Natural killer cell (primary cell): ENCODE measurements around the gene ECI2. TPM values are rescaled to one million over a fixed set of nuclear protein-coding genes. Genes with fewer than 3 reads are reported as not detected.
"Not testable (repeated sequence)": the region's sequence is repeated elsewhere in the genome, so short reads cannot be mapped to it uniquely, and the experiment has no call there.

Experiments used
- ATAC-seq, 3 donors: fragments of 150-1000 bp in 2 of 3; fragments of 200-7000 bp in 1 of 3; cut with Tn5 transposase; 1 replicate in 1 of 3; 2 replicates in 2 of 3; pipeline ENCODE4 v1.10.0; 2021; ENCODE audit warnings: mild to moderate bottlenecking in 2 of 3, moderate library complexity in 2 of 3
- DNase-seq, 2 donors: peaks; one replicate each; pipeline versions ENCODE4 v3.0.0 to v3.0.0-alpha.2; 2013 to 2021; ENCODE audit warnings: mixed read lengths in 1 of 2
- H3K27ac ChIP-seq: one replicate; pipeline ENCODE4 v1.5.1; 2013; ENCODE audit warnings: mild to moderate bottlenecking, low read length
- H3K27me3 ChIP-seq: one replicate; pipeline ENCODE4 v1.6.1; 2013; ENCODE audit warnings: low read length; ENCODE audit not compliant: control insufficient read depth, insufficient read depth
- H3K36me3 ChIP-seq: one replicate; pipeline ENCODE4 v1.6.1; 2013; ENCODE audit warnings: low read length; ENCODE audit not compliant: control insufficient read depth, insufficient read depth
- H3K4me1 ChIP-seq: one replicate; pipeline ENCODE4 v1.6.1; 2013; ENCODE audit warnings: low read length; ENCODE audit not compliant: control insufficient read depth, insufficient read depth
- H3K4me3 ChIP-seq: one replicate; pipeline ENCODE4 v1.5.1; 2013; ENCODE audit warnings: low read length
- H3K9me3 ChIP-seq: one replicate; pipeline ENCODE4 v1.6.1; 2013; ENCODE audit warnings: low read length; ENCODE audit not compliant: control insufficient read depth, insufficient read depth
- H3K27ac Mint-ChIP-seq, 2 donors: one replicate each; pipeline ENCODE4 v1.8.0; 2022; ENCODE audit warnings: mild to moderate bottlenecking in 2 of 2, mixed read lengths in 2 of 2, moderate library complexity in 1 of 2
- H3K27me3 Mint-ChIP-seq, 2 donors: one replicate each; pipeline ENCODE4 v1.8.0; 2022; ENCODE audit warnings: low read depth in 2 of 2, mixed read lengths in 2 of 2
- H3K36me3 Mint-ChIP-seq: one replicate; pipeline ENCODE4 v1.8.0; 2022; ENCODE audit warnings: mixed read lengths
- H3K4me1 Mint-ChIP-seq, 2 donors: one replicate each; pipeline ENCODE4 v1.8.0; 2022; ENCODE audit warnings: mixed read lengths in 2 of 2
- H3K4me3 Mint-ChIP-seq: one replicate; pipeline ENCODE4 v1.8.0; 2022; ENCODE audit warnings: mild to moderate bottlenecking, moderate library complexity, mixed read lengths
- H3K9me3 Mint-ChIP-seq, 2 donors: one replicate each; pipeline ENCODE4 v1.8.0; 2022; ENCODE audit warnings: mixed read lengths in 2 of 2
- CTCF ChIP-seq: fragments of 200-600 bp; IDR thresholded peaks from one replicate; pipeline ENCODE4 v1.8.0; 2022; ENCODE audit warnings: antibody characterized with exemption
- WGBS: methylation state at CpG from one replicate; pipeline ENCODE4 v1.1.7; 2013; ENCODE audit warnings: missing lambda C conversion rate; ENCODE audit not compliant: insufficient coverage; 5-methylcytosine and 5-hydroxymethylcytosine counted together
- intact Hi-C: fragments of 100-400 bp; cut with micrococcal nuclease; formaldehyde crosslinking; loops from one replicate; pipeline ENCODE4 v1.14.2; 2022
- total RNA-seq, 4 donors: library from RNA; stranded (reverse); fragments of 120-200 nt in 1 of 4; gene quantifications; one replicate each; pipeline versions ENCODE4 v1.2.3 to v1.2.4, GENCODE V29; 2013 to 2022

Gene ECI2
- total RNA-seq, 3 donors from 2014 or later (not counting 1 experiment from before 2014, with no cell fraction given): 17.2 to 21.6 (median 19.6) TPM

GRCh38 chr6:4115741-4116140 is 19.6 kb downstream of the ECI2 start:
- Mint-ChIP-seq H3K9me3 (no peaks in the 10 kb centered on the region), H3K27me3 (peaks cover 0 to 10% of the 10 kb centered on the region in 2 donors), H3K4me1 (no peaks in the 10 kb centered on the region), H3K27ac (no peak overlapping the region), H3K4me3 (no peak overlapping the region), H3K36me3 (peaks cover 24% of the 10 kb centered on the region)
- H3K4me3 ChIP-seq: no peak overlapping the region
- WGBS: 95% methylated on average over 2 of the region's 4 CpGs
- no peaks in the 10 kb centered on the region for H3K4me1 ChIP-seq
- H3K27me3 ChIP-seq: no peaks in the 10 kb centered on the region
- no peaks in the 10 kb centered on the region for H3K9me3 ChIP-seq
- no peak for TF ChIP-seq CTCF
- no peak overlapping the region for H3K27ac ChIP-seq
- DNase-seq (no peak), ATAC-seq (no peak)
- H3K36me3 ChIP-seq: peaks cover 33% of the 10 kb centered on the region
- intact Hi-C loops: no loop called here

- H3K4me3 Mint-ChIP-seq: no peak overlapping the region
These were observed 21.3 kb downstream of the ECI2 start for GRCh38 chr6:4114123-4114522.

GRCh38 chr6:4113649-4114048 is 21.7 kb downstream of the ECI2 start:
- intact Hi-C loops: no loop called here
- TF ChIP-seq CTCF: no peak
- no peak overlapping the region for H3K4me3 Mint-ChIP-seq
- H3K4me1 ChIP-seq: no peaks in the 10 kb centered on the region
- H3K4me3 ChIP-seq: no peak overlapping the region
- H3K36me3 ChIP-seq: peaks cover 21% of the 10 kb centered on the region
- H3K9me3 ChIP-seq: no peaks in the 10 kb centered on the region
- H3K27me3 ChIP-seq: no peaks in the 10 kb centered on the region
- no peaks in the 10 kb centered on the region for H3K9me3 Mint-ChIP-seq
- H3K4me1 Mint-ChIP-seq: no peaks in the 10 kb centered on the region
- no peak overlapping the region for H3K27ac Mint-ChIP-seq
- DNase-seq: no peak
- H3K27ac ChIP-seq: no peak overlapping the region
- peaks cover 0 to 15% of the 10 kb centered on the region in 2 donors for H3K27me3 Mint-ChIP-seq
- no peak for ATAC-seq
- peaks cover 24% of the 10 kb centered on the region for H3K36me3 Mint-ChIP-seq

More at GRCh38 chr6:4114123-4114522, 21.3 kb downstream of the ECI2 start:
- no peak overlapping the region for H3K27ac Mint-ChIP-seq
- H3K4me3 ChIP-seq: no peak overlapping the region
- no peaks in the 10 kb centered on the region for H3K4me1 ChIP-seq
- no peaks in the 10 kb centered on the region for H3K27me3 ChIP-seq
- no peaks in the 10 kb centered on the region for H3K4me1 Mint-ChIP-seq
- peaks cover 26% of the 10 kb centered on the region for H3K36me3 ChIP-seq
- H3K27ac ChIP-seq: no peak overlapping the region
- H3K9me3 ChIP-seq: no peaks in the 10 kb centered on the region
- TF ChIP-seq CTCF: no peak
- H3K27me3 Mint-ChIP-seq: peaks cover 0 to 15% of the 10 kb centered on the region in 2 donors
- H3K36me3 Mint-ChIP-seq: peaks cover 24% of the 10 kb centered on the region
- DNase-seq (no peak), ATAC-seq (no peak)
- intact Hi-C loops: no loop called here
- H3K9me3 Mint-ChIP-seq: no peaks in the 10 kb centered on the region
- WGBS: 100% methylated on average over 2 of the region's 3 CpGs

- H3K4me3 ChIP-seq: no peak overlapping the region
- Mint-ChIP-seq H3K9me3 (no peaks in the 10 kb centered on the region), H3K4me1 (no peaks in the 10 kb centered on the region), H3K36me3 (peaks cover 22% of the 10 kb centered on the region), H3K27ac (no peak overlapping the region), H3K27me3 (peaks cover 0 to 15% of the 10 kb centered on the region in 2 donors), H3K4me3 (no peak overlapping the region)
- WGBS: 98% methylated on average over 3 of the region's 3 CpGs
- H3K27me3 ChIP-seq: no peaks in the 10 kb centered on the region
- intact Hi-C loops: no loop called here
- no peak overlapping the region for H3K27ac ChIP-seq
- no peaks in the 10 kb centered on the region for H3K9me3 ChIP-seq
- H3K4me1 ChIP-seq: no peaks in the 10 kb centered on the region
- ATAC-seq: no peak
- TF ChIP-seq CTCF: no peak
- peaks cover 17% of the 10 kb centered on the region for H3K36me3 ChIP-seq
- DNase-seq: no peak
These were observed 23.0 kb downstream of the ECI2 start for GRCh38 chr6:4112366-4112765.

GRCh38 chr6:4109363-4109815 is 26.0 kb downstream of the ECI2 start:
- not testable (repeated sequence) for DNase-seq
- Mint-ChIP-seq H3K36me3 (peaks cover 11% of the 10 kb centered on the region), H3K27me3 (peaks cover 4 to 33% of the 10 kb centered on the region in 2 donors)

More at GRCh38 chr6:4109363-4109815, 26.0 kb downstream of the ECI2 start:
- intact Hi-C loops, H3K27ac ChIP-seq, H3K9me3 Mint-ChIP-seq, H3K4me3 Mint-ChIP-seq, H3K4me1 ChIP-seq, H3K9me3 ChIP-seq, H3K27me3 ChIP-seq, H3K4me1 Mint-ChIP-seq, H3K27ac Mint-ChIP-seq, H3K4me3 ChIP-seq, H3K36me3 ChIP-seq: not testable (repeated sequence)
- peak in 2 of 3 donors; percentile 41 to 42 for ATAC-seq
- WGBS: 28% methylated on average over 3 of the region's 4 CpGs
